COLO829 (cell line): Measurements from ENCODE around the gene CYP2D6.
"Not testable (repeated sequence)": the region's sequence is repeated elsewhere in the genome, so short reads cannot be mapped to it uniquely, and the experiment has no call there.

Experiments used
- DNase-seq: peaks from one replicate; pipeline ENCODE4 v3.0.0; 2012; ENCODE audit warnings: low spot score

CYP2D6 gene

GRCh38 chr22:42158456-42159132 lies 28.0 kb upstream of the CYP2D6 start:
- no peak for DNase-seq

GRCh38 chr22:42156598-42156997 lies 26.0 kb upstream of the CYP2D6 start:
- DNase-seq: no peak

GRCh38 chr22:42156121-42156520 lies 25.5 kb upstream of the CYP2D6 start:
- DNase-seq: no peak

GRCh38 chr22:42155053-42155543 lies 24.5 kb upstream of the CYP2D6 start:
- DNase-seq: no peak

GRCh38 chr22:42154293-42155052 lies 23.9 kb upstream of the CYP2D6 start:
- DNase-seq: no peak

GRCh38 chr22:42152661-42153270 lies 22.2 kb upstream of the CYP2D6 start:
- no peak for DNase-seq

GRCh38 chr22:42151924-42152635 lies 21.5 kb upstream of the CYP2D6 start:
- no peak for DNase-seq

GRCh38 chr22:42150727-42151590 lies 20.3 kb upstream of the CYP2D6 start:
- no peak for DNase-seq

- not testable (repeated sequence) for DNase-seq
Measured at GRCh38 chr22:42149798-42150197, 19.2 kb upstream of the CYP2D6 start.

GRCh38 chr22:42145175-42145574 lies 14.6 kb upstream of the CYP2D6 start:
- no peak for DNase-seq

GRCh38 chr22:42143859-42144822 lies 13.5 kb upstream of the CYP2D6 start:
- DNase-seq: not testable (repeated sequence)

- no peak for DNase-seq
Measured at GRCh38 chr22:42142771-42143461, 12.3 kb upstream of the CYP2D6 start.

GRCh38 chr22:42141307-42142057 lies 10.9 kb upstream of the CYP2D6 start:
- DNase-seq: not testable (repeated sequence)

GRCh38 chr22:42140153-42140552 lies 9.5 kb upstream of the CYP2D6 start:
- DNase-seq: not testable (repeated sequence)

GRCh38 chr22:42139508-42139907 lies 8.9 kb upstream of the CYP2D6 start:
- not testable (repeated sequence) for DNase-seq

- no peak for DNase-seq
Measured at GRCh38 chr22:42138972-42139371, 8.4 kb upstream of the CYP2D6 start.

GRCh38 chr22:42138122-42138770 lies 7.6 kb upstream of the CYP2D6 start:
- no peak for DNase-seq

- DNase-seq: not testable (repeated sequence)
Measured at GRCh38 chr22:42135688-42136087, 5.1 kb upstream of the CYP2D6 start.
